ENCODE data around the gene SLC66A2. TPM values are rescaled to one million over a fixed set of nuclear protein-coding genes. Genes with fewer than 3 reads are reported as not detected.

Gene SLC66A2
- total and polyA plus RNA-seq, 7 donors = 27.3 to 59.4 (median 33.2) TPM

DNA sequence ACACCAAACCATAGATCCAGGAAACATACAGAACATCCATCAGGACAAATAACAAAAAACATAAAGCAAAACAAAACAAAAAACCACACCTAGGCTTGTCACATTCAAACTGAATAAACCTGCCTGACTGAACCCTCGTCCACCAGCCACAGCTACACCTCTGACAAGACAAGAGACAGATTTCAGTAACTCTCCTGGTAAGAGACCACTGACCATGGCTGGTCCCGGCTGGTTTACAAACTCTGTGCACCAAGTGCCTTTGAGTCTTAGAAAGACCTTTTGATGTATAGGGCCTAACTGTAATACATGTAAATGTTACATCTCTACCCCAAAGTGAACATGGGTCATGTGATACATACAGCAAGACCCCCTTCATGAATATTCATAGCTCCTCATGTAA lies 4.8 kb upstream of the SLC66A2 start:
- intact Hi-C loops (cut with DNase I) = no loop called here
- Histone ChIP-seq H3K4me3 (no peak overlapping the region), H3K9me3 (no peaks in the 10 kb centered on the region), H3K4me1 (peaks cover 0 to 14% (median 6%) of the 10 kb centered on the region in 4 donors), H3K27ac (no peak overlapping the region), H3K36me3 (no peaks in the 10 kb centered on the region), H3K27me3 (peaks cover 0 to 24% (median 3%) of the 10 kb centered on the region in 3 donors)
- 63 to 84% methylated on average over 2 of the region's 2 CpGs for WGBS, 2 donors
- TF ChIP-seq POLR2AphosphoS5 (IDR thresholded peaks at IDR 0.05) (no peak), EP300 (IDR thresholded peaks at IDR 0.05) (no peak), POLR2A (IDR thresholded peaks at IDR 0.05) (no peak), CTCF (IDR thresholded peaks at IDR 0.05) (no peak)
- DNase-seq = peak; percentile 17

- H3K4me1 ChIP-seq = peaks cover 0 to 17% (median 7%) of the 10 kb centered on the region in 4 donors
- no peaks in the 10 kb centered on the region for H3K9me3 ChIP-seq
- DNase-seq = peak; percentile 53
- 81% methylated on average over 12 of the region's 12 CpGs for WGBS, 2 donors
- intact Hi-C loops (cut with DNase I) = no loop called here
- TF ChIP-seq CTCF (IDR thresholded peaks at IDR 0.05) (no peak), POLR2A (IDR thresholded peaks at IDR 0.05) (no peak), EP300 (IDR thresholded peaks at IDR 0.05) (no peak), POLR2AphosphoS5 (IDR thresholded peaks at IDR 0.05) (no peak)
- no peak overlapping the region for H3K27ac ChIP-seq
- no peak overlapping the region for H3K4me3 ChIP-seq
- H3K36me3 ChIP-seq = no peaks in the 10 kb centered on the region
- peaks cover 0 to 17% (median 3%) of the 10 kb centered on the region in 3 donors for H3K27me3 ChIP-seq
Measured at GRCh38 chr18:79955302-79956075, 4.0 kb upstream of the SLC66A2 start.

DNA sequence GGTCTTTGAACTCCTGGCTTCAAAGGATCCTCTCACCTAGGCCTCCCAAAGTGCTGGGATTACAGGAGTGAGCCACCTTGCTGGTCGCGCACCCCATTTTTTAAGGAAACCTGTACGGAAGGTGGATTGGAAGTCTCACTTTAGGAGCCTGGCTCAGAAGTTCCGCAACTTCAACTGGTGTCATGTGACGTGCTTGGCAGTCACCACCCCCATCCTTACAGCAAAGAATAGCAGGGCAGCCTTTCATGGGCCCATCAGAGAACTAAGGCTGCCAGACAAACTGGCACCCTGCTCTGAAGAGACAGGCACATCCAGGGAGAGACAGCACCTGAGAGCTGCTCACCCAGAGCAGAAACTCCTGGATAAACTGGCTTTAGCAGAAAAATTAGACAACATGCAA lies 3.3 kb upstream of the SLC66A2 start:
- DNase-seq = peak; percentile 46
- intact Hi-C loops (cut with DNase I) = no loop called here

GRCh38 chr18:79953971-79954651 lies 2.7 kb upstream of the SLC66A2 start:
- H3K27ac ChIP-seq = no peak overlapping the region
- no peak overlapping the region for H3K4me3 ChIP-seq
- no peaks in the 10 kb centered on the region for H3K9me3 ChIP-seq
- peak; percentile 26 for DNase-seq
- peaks cover 0 to 1% (median 0%) of the 10 kb centered on the region in 4 donors for H3K36me3 ChIP-seq
- intact Hi-C loops (cut with DNase I) = no loop called here
- H3K4me1 ChIP-seq = peaks cover 0 to 31% (median 21%) of the 10 kb centered on the region in 4 donors
- no peak for TF ChIP-seq CTCF (IDR thresholded peaks at IDR 0.05)
- TF ChIP-seq POLR2A (IDR thresholded peaks at IDR 0.05) = peak in 1 of 2 donors; percentile 14
- 42 to 79% methylated on average over 10 of the region's 10 CpGs for WGBS, 2 donors
- peaks cover 0 to 8% (median 3%) of the 10 kb centered on the region in 3 donors for H3K27me3 ChIP-seq

More for the DNA sequence above, 3.3 kb upstream of the SLC66A2 start:
- 34 to 80% methylated on average over 5 of the region's 5 CpGs for WGBS, 2 donors
- TF ChIP-seq POLR2AphosphoS5 (IDR thresholded peaks at IDR 0.05) (no peak), EP300 (IDR thresholded peaks at IDR 0.05) (no peak), CTCF (IDR thresholded peaks at IDR 0.05) (no peak), POLR2A (IDR thresholded peaks at IDR 0.05) (no peak)
- H3K4me1 ChIP-seq = peaks cover 0 to 24% (median 14%) of the 10 kb centered on the region in 4 donors
- H3K27ac ChIP-seq = no peak overlapping the region
- no peak overlapping the region for H3K4me3 ChIP-seq
- H3K36me3 ChIP-seq = no peaks in the 10 kb centered on the region
- peaks cover 0 to 15% (median 3%) of the 10 kb centered on the region in 3 donors for H3K27me3 ChIP-seq
- no peaks in the 10 kb centered on the region for H3K9me3 ChIP-seq

All from sigmoid colon (tissue), 7 donors.